OCI-LY1 (cell line): Measurements from ENCODE around the gene COL23A1.

Experiments
- H2AFZ ChIP-seq: fragments of 200-600 bp; sonication (generic), shearing (Covaris generic); 2 replicates; pipeline ENCODE4 v1.6.0; 2014; ENCODE audit warnings: antibody characterized with exemption, mild to moderate bottlenecking, low read length
- H3F3A ChIP-seq: fragments of 200-600 bp; sonication (generic), shearing (Covaris generic); 2 replicates; pipeline ENCODE4 v1.6.0; 2014; ENCODE audit warnings: mild to moderate bottlenecking, antibody characterized with exemption, low read length, moderate library complexity; ENCODE audit not compliant: insufficient read depth
- H3K27ac ChIP-seq: fragments of 200-600 bp; sonication (generic); 2 replicates; pipeline ENCODE4 v1.5.1; 2014; ENCODE audit warnings: low read length, mixed run types, mild to moderate bottlenecking, low read depth; ENCODE audit not compliant: poor library complexity, severe bottlenecking
- H3K27me3 ChIP-seq: fragments of 200-600 bp; sonication (generic); 2 replicates; pipeline ENCODE4 v1.6.0; 2014; ENCODE audit warnings: antibody characterized with exemption, mild to moderate bottlenecking, low read length, moderate library complexity; ENCODE audit not compliant: insufficient read depth
- H3K36me3 ChIP-seq: fragments of 200-600 bp; sonication (generic); 2 replicates; pipeline ENCODE4 v1.6.1; 2014; ENCODE audit warnings: mild to moderate bottlenecking, antibody characterized with exemption, low read length, moderate library complexity, mixed read lengths; ENCODE audit not compliant: insufficient read depth
- H3K4me1 ChIP-seq: fragments of 200-600 bp; sonication (generic); 2 replicates; pipeline ENCODE4 v1.5.1; 2014; ENCODE audit warnings: mild to moderate bottlenecking, low read length, moderate library complexity; ENCODE audit not compliant: insufficient read depth, severe bottlenecking
- H3K4me2 ChIP-seq: fragments of 200-600 bp; sonication (generic), shearing (Covaris generic); 2 replicates; pipeline ENCODE4 v1.6.1; 2014; ENCODE audit warnings: low read length
- H3K4me3 ChIP-seq: fragments of 200-600 bp; sonication (generic); 2 replicates; pipeline ENCODE4 v1.5.1; 2014; ENCODE audit warnings: low read length, low read depth, mild to moderate bottlenecking, mixed read lengths; ENCODE audit not compliant: poor library complexity, severe bottlenecking
- H3K79me2 ChIP-seq: fragments of 200-600 bp; shearing (Covaris generic); 2 replicates; pipeline ENCODE4 v1.6.1; 2016; ENCODE audit warnings: mixed run types, low read length, mixed read lengths; ENCODE audit not compliant: insufficient read depth
- H3K9ac ChIP-seq: fragments of 200-600 bp; sonication (generic), shearing (Covaris generic); 2 replicates; pipeline ENCODE4 v1.6.1; 2014; ENCODE audit warnings: mild to moderate bottlenecking, low read length, mixed read lengths
- H3K9me2 ChIP-seq: fragments of 200-600 bp; sonication (generic), shearing (Covaris generic); 2 replicates; pipeline ENCODE4 v1.6.1; 2014; ENCODE audit warnings: low read depth, mild to moderate bottlenecking, low read length, mixed read lengths
- H3K9me3 ChIP-seq: fragments of 200-600 bp; shearing (Covaris generic); 2 replicates; pipeline ENCODE4 v1.6.1; 2014; ENCODE audit warnings: low read length, mixed read lengths
- H4K20me1 ChIP-seq: fragments of 200-600 bp; sonication (generic), shearing (Covaris generic); 2 replicates; pipeline ENCODE4 v1.6.0; 2016; ENCODE audit warnings: mild to moderate bottlenecking, low read length; ENCODE audit not compliant: insufficient read depth
- CTCF ChIP-seq: fragments of 200-600 bp; sonication (generic), shearing (Covaris generic); IDR thresholded peaks from 2 replicates; pipeline ENCODE4 v1.5.1; 2017; ENCODE audit warnings: mild to moderate bottlenecking, antibody characterized with exemption, low read length, moderate library complexity, mixed read lengths
- EZH2 ChIP-seq: fragments of 200-600 bp; sonication (generic), shearing (Covaris generic); IDR thresholded peaks from 2 replicates; pipeline ENCODE4 v1.8.0; 2017; ENCODE audit warnings: borderline replicate concordance, mixed run types, mild to moderate bottlenecking, antibody characterized with exemption, low read length, moderate library complexity, mixed read lengths

COL23A1 gene

GRCh38 chr5:178392386-178392785 lies 197.8 kb downstream of the COL23A1 start:
- H4K20me1 ChIP-seq, result no peaks in the 10 kb centered on the region
- TF ChIP-seq EZH2, result no peak
- no peak for TF ChIP-seq CTCF
- H3K9ac ChIP-seq, result no peak overlapping the region
- 0 out of 2 replicates have a peak, but pooled peaks cover 3% of the 10 kb centered on the region for H3K27me3 ChIP-seq
- no peaks in the 10 kb centered on the region for H3K79me2 ChIP-seq
- H3K4me2 ChIP-seq, result no peak overlapping the region
- no peaks in the 10 kb centered on the region for H3K9me2 ChIP-seq
- H3F3A ChIP-seq, result no peaks in the 10 kb centered on the region
- H3K27ac ChIP-seq, result no peak overlapping the region
- no peaks in the 10 kb centered on the region for H3K36me3 ChIP-seq
- no peaks in the 10 kb centered on the region for H3K4me1 ChIP-seq
- no peaks in the 10 kb centered on the region for H3K9me3 ChIP-seq
- H2AFZ ChIP-seq, result no peak overlapping the region
- no peak overlapping the region for H3K4me3 ChIP-seq

GRCh38 chr5:178391480-178391879 lies 198.7 kb downstream of the COL23A1 start:
- Histone ChIP-seq H3K4me2 (no peak overlapping the region), H3K9me2 (no peaks in the 10 kb centered on the region), H3K4me1 (no peaks in the 10 kb centered on the region), H3K9ac (no peak overlapping the region), H3K27me3 (0 out of 2 replicates have a peak, but pooled peaks cover 3% of the 10 kb centered on the region), H3K4me3 (no peak overlapping the region), H3F3A (no peaks in the 10 kb centered on the region), H3K36me3 (no peaks in the 10 kb centered on the region), H2AFZ (no peak overlapping the region), H3K27ac (no peak overlapping the region), H3K9me3 (no peaks in the 10 kb centered on the region), H3K79me2 (no peaks in the 10 kb centered on the region), H4K20me1 (no peaks in the 10 kb centered on the region)
- TF ChIP-seq EZH2, result no peak

GRCh38 chr5:178389796-178390195 lies 200.4 kb downstream of the COL23A1 start:
- Histone ChIP-seq H3K9me3 (no peaks in the 10 kb centered on the region), H3F3A (no peaks in the 10 kb centered on the region), H3K9ac (no peak overlapping the region), H3K4me1 (no peaks in the 10 kb centered on the region), H3K36me3 (no peaks in the 10 kb centered on the region), H3K79me2 (no peaks in the 10 kb centered on the region), H3K4me3 (no peak overlapping the region), H3K9me2 (no peaks in the 10 kb centered on the region), H4K20me1 (no peaks in the 10 kb centered on the region), H3K27me3 (0 out of 2 replicates have a peak, but pooled peaks cover 3% of the 10 kb centered on the region), H3K27ac (no peak overlapping the region), H2AFZ (no peak overlapping the region), H3K4me2 (no peak overlapping the region)
- no peak for TF ChIP-seq EZH2
- no peak for TF ChIP-seq CTCF

GRCh38 chr5:178389026-178389729 lies 201.0 kb downstream of the COL23A1 start:
- no peaks in the 10 kb centered on the region for H3K4me1 ChIP-seq
- H3K9ac ChIP-seq, result no peak overlapping the region
- no peaks in the 10 kb centered on the region for H3K79me2 ChIP-seq
- no peaks in the 10 kb centered on the region for H3K9me3 ChIP-seq
- no peaks in the 10 kb centered on the region for H3K9me2 ChIP-seq
- H2AFZ ChIP-seq, result no peak overlapping the region
- H3F3A ChIP-seq, result no peaks in the 10 kb centered on the region
- no peak overlapping the region for H3K4me3 ChIP-seq
- H3K4me2 ChIP-seq, result no peak overlapping the region
- 0 out of 2 replicates have a peak, but pooled peaks cover 3% of the 10 kb centered on the region for H3K27me3 ChIP-seq
- no peak for TF ChIP-seq CTCF
- no peak for TF ChIP-seq EZH2
- no peaks in the 10 kb centered on the region for H3K36me3 ChIP-seq
- no peak overlapping the region for H3K27ac ChIP-seq
- H4K20me1 ChIP-seq, result no peaks in the 10 kb centered on the region
